HCT116 (cell line): Measurements from ENCODE around the gene ARL5C. TPM values are rescaled to one million over a fixed set of nuclear protein-coding genes. Genes with fewer than 3 reads are reported as not detected.

Experiments
- ATAC-seq: fragments of 200-7000 bp; cut with Tn5 transposase; 2 replicates; pipeline ENCODE4 v1.9.1; 2020; ENCODE audit warnings: mild to moderate bottlenecking, moderate library complexity
- BruUV-seq: library from RNA; stranded (reverse); fragments of 400-500 nt; replicated peaks from 2 replicates; lab custom pipeline; 2021; lab: Mats Ljungman, UMichigan
- CTCF ChIA-PET: fragments of 300-600 bp; sonication (Branson Sonifier 250); formaldehyde crosslinking; loops from one replicate; lab custom pipeline; 2021; ENCODE audit warnings: antibody characterized with exemption; lab: Charles Lee
- POLR2A ChIA-PET: fragments of 300-600, 350-600 bp; sonication (Branson Sonifier 250); formaldehyde crosslinking; loops from one replicate; lab custom pipeline; 2021; ENCODE audit warnings: antibody characterized with exemption; lab: Charles Lee
- RAD21 ChIA-PET, 2 experiments: fragments of 300-600 bp; sonication (Branson Sonifier 250); formaldehyde crosslinking; loops; one replicate each; lab custom pipeline; 2023; ENCODE audit warnings: low total read pairs in 2 of 2; ENCODE audit not compliant: uncharacterized antibody in 2 of 2, unreplicated experiment in 2 of 2, low non-redundant PET in 1 of 2; lab: Charles Lee
- DNase-seq: peaks from one replicate; pipeline ENCODE4 v3.0.0-alpha.2; 2010; ENCODE audit warnings: low read depth, low spot score
- H2AFZ ChIP-seq: fragments of 200-600 bp; shearing (Covaris generic), sonication (generic); 2 replicates; pipeline ENCODE4 v1.6.1; 2017; ENCODE audit warnings: low read depth, mixed run types, mixed read lengths, antibody characterized with exemption, low read length; ENCODE audit not compliant: poor library complexity, severe bottlenecking
- H3K27ac ChIP-seq: 2 replicates; pipeline ENCODE4 v1.5.1; 2012; ENCODE audit warnings: low read depth, low read length
- H3K27me3 ChIP-seq: fragments of 200-600 bp; sonication (generic); 2 replicates; pipeline ENCODE4 v1.6.1; 2016; ENCODE audit warnings: mixed run types, low read length, mixed read lengths; ENCODE audit not compliant: insufficient read depth
- H3K36me3 ChIP-seq, 2 experiments: fragments of 200-500 bp in 1 of 2; fragments of 200-600 bp in 1 of 2; sonication (Bioruptor generic) in 1 of 2; sonication (generic) in 1 of 2; 2 replicates each; pipeline versions ENCODE4 v1.5.1 to v1.6.1; 2014 to 2016; ENCODE audit warnings: low read length in 2 of 2, inconsistent platforms in 1 of 2, mixed read lengths in 1 of 2, mixed run types in 1 of 2; ENCODE audit not compliant: insufficient read depth in 2 of 2, control insufficient read depth in 1 of 2
- H3K4me1 ChIP-seq, 2 experiments: fragments of 200-600 bp in 1 of 2; sonication (generic) in 1 of 2; 2 replicates each; pipeline versions ENCODE4 v1.5.1 to v1.6.1; 2012 to 2017; ENCODE audit warnings: low read length in 2 of 2, inconsistent platforms in 1 of 2, mild to moderate bottlenecking in 1 of 2, mixed read lengths in 1 of 2, mixed run types in 1 of 2, moderate library complexity in 1 of 2; ENCODE audit not compliant: insufficient read depth in 2 of 2, control insufficient read depth in 1 of 2
- H3K4me2 ChIP-seq: fragments of 200-600 bp; sonication (generic); 2 replicates; pipeline ENCODE4 v1.6.1; 2017; ENCODE audit warnings: mixed run types, low read length, mixed read lengths
- H3K4me3 ChIP-seq, 2 experiments: fragments of 200-600 bp in 1 of 2; sonication (generic) in 1 of 2; replicated peaks in 1 of 2; 2 replicates each; pipeline ENCODE4 v1.5.1; 2011 to 2016; ENCODE audit warnings: low read length in 2 of 2, control low read depth in 1 of 2, low read depth in 1 of 2, mild to moderate bottlenecking in 1 of 2, mixed read lengths in 1 of 2, mixed run types in 1 of 2
- H3K79me2 ChIP-seq: fragments of 200-600 bp; sonication (generic); 2 replicates; pipeline ENCODE4 v1.6.1; 2017; ENCODE audit warnings: mild to moderate bottlenecking, mixed run types, low read length, moderate library complexity, mixed read lengths; ENCODE audit not compliant: insufficient read depth
- H3K9ac ChIP-seq: fragments of 200-600 bp; sonication (generic); 2 replicates; pipeline ENCODE4 v1.6.1; 2016; ENCODE audit warnings: low read length, mixed read lengths
- H3K9me2 ChIP-seq: fragments of 200-600 bp; sonication (generic), shearing (Covaris generic); 2 replicates; pipeline ENCODE4 v1.6.1; 2017; ENCODE audit warnings: mixed run types, mild to moderate bottlenecking, moderate library complexity; ENCODE audit not compliant: insufficient read depth
- H3K9me3 ChIP-seq, 2 experiments: fragments of 200-500 bp in 1 of 2; fragments of 200-600 bp in 1 of 2; sonication (Bioruptor generic) in 1 of 2; sonication (generic) in 1 of 2; 2 replicates each; pipeline ENCODE4 v1.6.1; 2014 to 2017; ENCODE audit warnings: low read length in 2 of 2, mixed read lengths in 2 of 2, inconsistent platforms in 1 of 2, low read depth in 1 of 2, mild to moderate bottlenecking in 1 of 2, mixed run types in 1 of 2, moderate library complexity in 1 of 2; ENCODE audit not compliant: control insufficient read depth in 1 of 2, insufficient read depth in 1 of 2
- H4K20me1 ChIP-seq: fragments of 200-600 bp; sonication (generic), shearing (Covaris generic); 2 replicates; pipeline ENCODE4 v1.6.1; 2017; ENCODE audit warnings: mixed run types, mild to moderate bottlenecking, moderate library complexity; ENCODE audit not compliant: insufficient read depth
- ATF3 ChIP-seq: IDR thresholded peaks from 2 replicates; pipeline ENCODE4 v1.6.1; 2012
- CBX3 ChIP-seq: IDR thresholded peaks from 2 replicates; pipeline ENCODE4 v1.6.1; 2012; ENCODE audit warnings: low read depth
- CEBPB ChIP-seq: IDR thresholded peaks from 2 replicates; pipeline ENCODE4 v1.6.1; 2012; ENCODE audit warnings: low read depth
- CTCF ChIP-seq, 3 experiments: fragments of 200-600 bp in 1 of 3; sonication (generic) in 1 of 3; IDR thresholded peaks in 2 of 3; conservative IDR thresholded peaks in 1 of 3; 2 replicates each; pipeline ENCODE4 v1.5.1; 2012 to 2017; ENCODE audit warnings: low read depth in 2 of 3, low read length in 2 of 3, antibody characterized with exemption in 1 of 3, borderline replicate concordance in 1 of 3, control low read depth in 1 of 3, mild to moderate bottlenecking in 1 of 3, mixed read lengths in 1 of 3, mixed run types in 1 of 3, moderate library complexity in 1 of 3; ENCODE audit not compliant: insufficient read depth in 1 of 3
- ELF1 ChIP-seq: IDR thresholded peaks from 2 replicates; pipeline ENCODE4 v1.6.1; 2012; ENCODE audit warnings: low read depth, borderline replicate concordance
- RAD21 ChIP-seq: IDR thresholded peaks from 2 replicates; pipeline ENCODE4 v1.6.1; 2012; ENCODE audit warnings: low read depth, mild to moderate bottlenecking
- REST ChIP-seq: IDR thresholded peaks from 2 replicates; pipeline ENCODE4 v1.6.1; 2012; ENCODE audit warnings: low read depth
- SP1 ChIP-seq: IDR thresholded peaks from 2 replicates; pipeline ENCODE4 v1.6.1; 2012; ENCODE audit warnings: low read depth
- ZFX ChIP-seq: fragments of 450-650 bp; IDR thresholded peaks from 2 replicates; pipeline ENCODE4 v1.6.1; 2017
- intact Hi-C: fragments of 100-400 bp; cut with micrococcal nuclease; formaldehyde crosslinking; loops from 2 replicates; pipeline ENCODE4 v1.10.0; 2022
- total RNA-seq: library from RNA; stranded (reverse); gene quantifications from one replicate; pipeline ENCODE4 v1.2.1, GENCODE V29; 2021; ENCODE audit not compliant: unreplicated experiment

Gene ARL5C
- total RNA-seq, 1 experiment from 2014 or later = not detected

GRCh38 chr17:39113871-39114270 lies 52.1 kb downstream of the ARL5C start:
- no peak overlapping the region for H3K4me3 ChIP-seq
- H3K27ac ChIP-seq = no peak overlapping the region
- no peak overlapping the region for H2AFZ ChIP-seq
- ChIA-PET RAD21 (no interaction called here), CTCF (no interaction called here), POLR2A (no interaction called here)
- no peaks in the 10 kb centered on the region for H4K20me1 ChIP-seq
- H3K36me3 ChIP-seq = no peaks in the 10 kb centered on the region
- intact Hi-C loops = no loop called here
- TF ChIP-seq ELF1 (no peak), CBX3 (no peak)
- no peaks in the 10 kb centered on the region for H3K4me1 ChIP-seq
- H3K9me3 ChIP-seq = no peaks in the 10 kb centered on the region
- DNase-seq (no peak), ATAC-seq (no peak)
- no peaks in the 10 kb centered on the region for H3K9me2 ChIP-seq
- H3K4me2 ChIP-seq = no peak overlapping the region
- no peak overlapping the region for H3K9ac ChIP-seq
- BruUV-seq = no TSS peak
- H3K27me3 ChIP-seq = no peaks in the 10 kb centered on the region
- H3K79me2 ChIP-seq = no peaks in the 10 kb centered on the region

- Histone ChIP-seq H3K4me2 (no peak overlapping the region), H3K9ac (no peak overlapping the region), H3K4me3 (no peak overlapping the region), H3K27ac (no peak overlapping the region), H3K4me1 (no peaks in the 10 kb centered on the region), H3K36me3 (no peaks in the 10 kb centered on the region), H2AFZ (no peak overlapping the region)
- ChIA-PET CTCF (no interaction called here), POLR2A (no interaction called here)
- BruUV-seq = no TSS peak
- no peak for TF ChIP-seq RAD21
- TF ChIP-seq SP1 = no peak
- TF ChIP-seq REST = no peak
- TF ChIP-seq CTCF (IDR thresholded peaks at IDR 0.05 in 2 of 3, conservative IDR thresholded peaks at IDR 0.05 in 1 of 3; ENCODE audit: borderline replicate concordance in 1 of 3, insufficient read depth in 1 of 3, low read depth in 2 of 3, low read length in 2 of 3) = no peak
- TF ChIP-seq ZFX = no peak
- TF ChIP-seq CEBPB = no peak
- no peak for TF ChIP-seq ATF3
- TF ChIP-seq, all 23 proteins: peak for 0
- Histone ChIP-seq H3K27me3 (no peaks in the 10 kb centered on the region), H4K20me1 (no peaks in the 10 kb centered on the region), H3K9me3 (no peaks in the 10 kb centered on the region), H3K9me2 (no peaks in the 10 kb centered on the region), H3K79me2 (no peaks in the 10 kb centered on the region)
- RAD21 ChIA-PET = no interaction called here
- DNase-seq = no peak
- no peak for ATAC-seq
- intact Hi-C loops = no loop called here
These were observed 55.4 kb downstream of the ARL5C start for GRCh38 chr17:39110435-39111136.
